ENCODE data around the gene GRK6. TPM values are rescaled to one million over a fixed set of nuclear protein-coding genes. Genes with fewer than 3 reads are reported as not detected.

The GRK6 gene
- total RNA-seq, 2 donors from 2014 or later, result 27.3 to 33.3 TPM

DNA sequence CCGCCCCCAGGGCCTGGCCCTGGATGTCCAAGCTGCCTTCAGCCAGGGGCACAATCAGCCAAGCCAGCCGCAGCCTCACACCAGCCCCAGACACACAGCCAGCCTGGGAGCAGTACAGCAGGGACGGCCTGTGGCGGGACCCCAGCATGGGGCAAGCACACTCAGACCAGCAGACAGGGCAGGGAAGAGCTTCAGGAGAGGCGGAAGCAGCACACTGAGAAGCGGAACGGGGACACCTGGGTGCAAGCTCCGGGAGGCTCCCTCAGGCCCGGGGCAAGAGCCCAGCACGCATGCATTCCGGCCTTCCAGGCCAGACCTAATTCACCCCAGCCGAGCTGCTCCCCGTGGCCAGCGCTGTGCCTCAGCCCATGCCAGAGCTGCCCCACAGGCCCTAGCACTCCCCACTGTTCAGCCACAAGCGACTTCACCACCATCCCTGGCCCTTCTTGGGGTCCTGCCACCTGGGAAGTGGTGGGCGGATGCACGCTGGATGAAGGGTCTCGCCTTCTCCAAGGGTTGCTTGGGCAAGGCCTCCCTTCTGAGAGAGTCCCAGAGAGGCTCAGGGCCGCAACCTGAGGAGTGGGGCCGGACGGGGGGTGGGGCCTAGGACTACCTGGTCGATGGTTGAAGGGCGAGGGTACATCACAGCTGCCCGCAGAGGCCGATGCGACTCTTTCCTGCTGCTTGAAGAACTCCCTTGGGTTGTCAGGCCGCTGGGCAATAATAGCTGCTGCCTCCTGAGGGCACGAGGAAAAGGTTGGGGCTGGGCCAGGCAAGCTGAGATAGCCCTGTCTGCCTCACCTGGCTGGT is 33.5 kb downstream of the GRK6 start:
- Histone ChIP-seq H3K27me3 (replicated peaks; ENCODE audit: insufficient read depth) (no peaks in the 10 kb centered on the region), H3K4me3 (no peak overlapping the region), H3K36me3 (peaks cover 20% of the 10 kb centered on the region), H3K27ac (no peak overlapping the region), H3K4me1 (ENCODE audit: control insufficient read depth in 1 of 2, low read depth in 2 of 2) (peaks cover 4 to 26% of the 10 kb centered on the region in 2 donors), H3K9me3 (no peaks in the 10 kb centered on the region)
- ATAC-seq (ENCODE audit: insufficient number of reproducible peaks, low FRiP score, low read depth), result no peak
- TF ChIP-seq CTCF (IDR thresholded peaks at IDR 0.05), result no peak
- DNase-seq (ENCODE audit: low spot score), result no peak

DNA sequence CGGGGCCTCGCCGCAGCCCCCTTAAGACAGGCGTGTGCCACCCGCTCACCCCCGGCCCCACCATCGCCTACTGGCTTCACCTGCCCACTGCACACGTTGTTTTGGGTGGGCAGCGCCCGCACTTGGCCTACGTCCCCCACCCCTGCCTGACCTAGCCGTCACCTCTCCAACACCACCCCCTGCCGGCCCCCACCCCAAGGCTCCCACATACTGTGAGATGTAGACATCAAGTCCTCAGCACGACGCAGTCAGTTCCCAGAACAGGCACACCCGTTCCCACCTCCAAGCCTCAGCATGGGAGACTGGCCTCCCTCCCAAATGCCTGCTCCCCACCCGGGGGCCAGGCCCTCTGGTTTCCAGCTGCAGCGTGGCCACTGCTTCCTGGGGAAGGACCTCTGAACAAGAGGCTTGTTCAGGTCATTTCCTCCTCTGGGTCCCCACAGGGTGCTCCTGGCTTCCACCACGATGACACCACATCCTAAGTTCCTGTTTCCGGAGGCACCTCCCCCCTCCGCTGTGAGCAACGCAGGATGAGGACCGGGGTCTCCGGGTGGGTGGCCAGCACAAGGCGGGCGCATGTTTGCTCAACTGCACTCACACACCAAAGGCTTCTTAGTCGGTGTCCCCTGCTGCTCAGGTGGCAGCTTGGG is 35.7 kb downstream of the GRK6 start:
- Histone ChIP-seq H3K4me3 (no peak overlapping the region), H3K9me3 (no peaks in the 10 kb centered on the region), H3K27ac (no peak overlapping the region), H3K4me1 (ENCODE audit: control insufficient read depth in 1 of 2, low read depth in 2 of 2) (peaks cover 0 to 8% of the 10 kb centered on the region in 2 donors), H3K27me3 (replicated peaks; ENCODE audit: insufficient read depth) (no peaks in the 10 kb centered on the region), H3K36me3 (peaks cover 41% of the 10 kb centered on the region)
- ATAC-seq (ENCODE audit: insufficient number of reproducible peaks, low FRiP score, low read depth) (no peak), DNase-seq (ENCODE audit: low spot score) (no peak)
- no peak for TF ChIP-seq CTCF (IDR thresholded peaks at IDR 0.05)

DNA sequence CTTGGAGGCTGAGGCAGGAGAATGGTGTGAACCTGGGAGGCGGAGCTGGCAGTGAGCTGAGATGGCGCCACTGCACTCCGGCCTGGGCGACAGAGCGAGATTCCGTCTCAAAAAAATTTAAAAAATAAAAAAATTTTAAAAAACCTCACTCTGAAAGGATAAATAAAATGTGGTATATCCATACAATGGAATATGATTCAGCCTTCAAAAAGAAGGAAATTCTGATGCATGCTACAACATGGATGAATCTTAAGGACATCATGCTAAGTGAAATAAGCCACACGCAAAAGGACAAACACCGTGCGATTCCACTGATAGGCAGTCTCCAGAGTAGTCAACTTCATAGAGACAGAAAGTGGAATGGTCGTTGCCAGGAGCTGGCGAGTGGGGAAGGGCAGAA is 38.6 kb downstream of the GRK6 start:
- H3K27me3 ChIP-seq (replicated peaks; ENCODE audit: insufficient read depth), result no peaks in the 10 kb centered on the region
- peaks cover 0 to 15% of the 10 kb centered on the region in 2 donors for H3K4me1 ChIP-seq (ENCODE audit: control insufficient read depth in 1 of 2, low read depth in 2 of 2)
- no peak for DNase-seq (ENCODE audit: low spot score)
- no peak overlapping the region for H3K27ac ChIP-seq
- H3K36me3 ChIP-seq, result peaks cover 34% of the 10 kb centered on the region
- H3K9me3 ChIP-seq, result no peaks in the 10 kb centered on the region
- no peak for ATAC-seq (ENCODE audit: insufficient number of reproducible peaks, low FRiP score, low read depth)
- H3K4me3 ChIP-seq, result no peak overlapping the region
- no peak for TF ChIP-seq CTCF (IDR thresholded peaks at IDR 0.05)

DNA sequence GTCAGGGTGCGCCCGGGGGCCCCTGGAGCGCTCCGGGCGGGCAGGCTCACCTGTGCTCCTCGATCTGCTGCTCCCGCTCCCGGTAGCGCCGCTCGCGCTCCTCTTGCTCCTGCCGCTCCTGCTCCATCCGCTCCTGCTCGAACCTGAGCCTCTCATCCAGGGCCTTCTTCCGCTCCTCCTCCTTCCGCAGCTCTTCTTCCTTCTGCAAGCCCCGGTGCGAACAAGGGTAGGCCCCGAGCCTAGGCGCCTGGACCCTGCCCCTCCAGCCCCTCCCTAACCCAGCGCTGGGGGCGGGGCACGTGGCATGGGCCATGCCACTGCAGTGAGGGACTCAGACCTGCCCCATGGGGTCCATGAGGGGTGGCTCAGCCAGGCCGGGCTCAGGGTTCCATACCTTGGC is 40.4 kb downstream of the GRK6 start:
- H3K27me3 ChIP-seq (replicated peaks; ENCODE audit: insufficient read depth), result no peaks in the 10 kb centered on the region
- ATAC-seq (ENCODE audit: insufficient number of reproducible peaks, low FRiP score, low read depth), result no peak
- no peak for DNase-seq (ENCODE audit: low spot score)
- H3K4me3 ChIP-seq, result no peak overlapping the region
- no peaks in the 10 kb centered on the region for H3K9me3 ChIP-seq
- no peak overlapping the region for H3K27ac ChIP-seq
- H3K4me1 ChIP-seq (ENCODE audit: control insufficient read depth in 1 of 2, low read depth in 2 of 2), result peaks cover 7 to 33% of the 10 kb centered on the region in 2 donors
- H3K36me3 ChIP-seq, result peaks cover 34% of the 10 kb centered on the region
- TF ChIP-seq CTCF (IDR thresholded peaks at IDR 0.05), result no peak

GRCh38 chr5:177467436-177467835 is 41.0 kb downstream of the GRK6 start:
- DNase-seq (ENCODE audit: low spot score) (no peak), ATAC-seq (ENCODE audit: insufficient number of reproducible peaks, low FRiP score, low read depth) (no peak)
- Histone ChIP-seq H3K27ac (no peak overlapping the region), H3K36me3 (peaks cover 34% of the 10 kb centered on the region), H3K4me1 (ENCODE audit: control insufficient read depth in 1 of 2, low read depth in 2 of 2) (peaks cover 11 to 39% of the 10 kb centered on the region in 2 donors), H3K27me3 (replicated peaks; ENCODE audit: insufficient read depth) (no peaks in the 10 kb centered on the region), H3K4me3 (no peak overlapping the region), H3K9me3 (no peaks in the 10 kb centered on the region)
- TF ChIP-seq CTCF (IDR thresholded peaks at IDR 0.05), result no peak

Data from thoracic aorta (tissue), 2 donors.